ENCODE data around the gene MIPEP. TPM values are rescaled to one million over a fixed set of nuclear protein-coding genes. Genes with fewer than 3 reads are reported as not detected.

Gene MIPEP
- polyA plus RNA-seq, 1 donor (not counting 4 experiments of a cell fraction or from before 2014, with no cell fraction given): 35.0 TPM

GRCh38 chr13:23770973-23771372, 118.2 kb downstream of the MIPEP start:
- Histone ChIP-seq H4K20me1 (ENCODE audit: control insufficient read depth, extremely low read depth, insufficient read depth, low read length) (no peaks in the 10 kb centered on the region), H3K79me2 (ENCODE audit: control insufficient read depth, insufficient read depth, low read length) (no peaks in the 10 kb centered on the region), H3K9me3 (ENCODE audit: control insufficient read depth, low read depth, low read length) (no peaks in the 10 kb centered on the region), H3K27me3 (ENCODE audit: control insufficient read depth, extremely low read depth, insufficient read depth, low read length) (no peaks in the 10 kb centered on the region), H3K9ac (ENCODE audit: control insufficient read depth, extremely low read depth, insufficient read depth, low read length) (peak overlapping the region; percentile 14), H3K4me3 (ENCODE audit: control insufficient read depth in 2 of 3, extremely low read depth in 1 of 3, insufficient read depth in 2 of 3, low read depth in 1 of 3, low read length in 3 of 3) (no peak overlapping the region), H3K4me2 (ENCODE audit: control insufficient read depth, extremely low read depth, insufficient read depth, low read depth, low read length) (peak overlapping the region; percentile 87), H3K36me3 (ENCODE audit: control insufficient read depth in 2 of 2, extremely low read depth in 1 of 2, insufficient read depth in 2 of 2, low read length in 2 of 2) (no peaks in the 10 kb centered on the region), H2AFZ (ENCODE audit: control insufficient read depth, low read length) (no peak overlapping the region), H3K4me1 (ENCODE audit: control insufficient read depth, extremely low read depth, insufficient read depth, low read length) (peaks cover 28% of the 10 kb centered on the region), H3K9me1 (ENCODE audit: control insufficient read depth, extremely low read depth, insufficient read depth, low read length) (no peaks in the 10 kb centered on the region), H3K27ac (ENCODE audit: control insufficient read depth, insufficient read depth, low read length) (peak overlapping the region; percentile 90)
- no peak for FAIRE-seq
- dilution Hi-C loops (cut with MboI; ENCODE audit: extremely low pct_ligation_motif_present, low sequenced_read_pairs): no loop called here
- TF ChIP-seq EZH2 (IDR thresholded peaks at IDR 0.05; ENCODE audit: low read length): no peak
- no peak for TF ChIP-seq CTCF (optimal IDR thresholded peaks at IDR 0.05 in 1 of 3, IDR thresholded peaks at IDR 0.05 in 1 of 3, conservative IDR thresholded peaks at IDR 0.05 in 1 of 3; ENCODE audit: extremely low read depth in 1 of 3, insufficient read depth in 2 of 3, low read length in 3 of 3)
- no peak for DNase-seq (ENCODE audit: low read depth, low spot score)

- dilution Hi-C loops (cut with MboI; ENCODE audit: extremely low pct_ligation_motif_present, low sequenced_read_pairs): no loop called here
- Histone ChIP-seq H4K20me1 (ENCODE audit: control insufficient read depth, extremely low read depth, insufficient read depth, low read length) (no peaks in the 10 kb centered on the region), H3K4me3 (ENCODE audit: control insufficient read depth in 2 of 3, extremely low read depth in 1 of 3, insufficient read depth in 2 of 3, low read depth in 1 of 3, low read length in 3 of 3) (no peak overlapping the region), H3K27me3 (ENCODE audit: control insufficient read depth, extremely low read depth, insufficient read depth, low read length) (no peaks in the 10 kb centered on the region), H3K4me1 (ENCODE audit: control insufficient read depth, extremely low read depth, insufficient read depth, low read length) (peaks cover 28% of the 10 kb centered on the region), H3K36me3 (ENCODE audit: control insufficient read depth in 2 of 2, extremely low read depth in 1 of 2, insufficient read depth in 2 of 2, low read length in 2 of 2) (peaks cover 0 to 1% of the 10 kb centered on the region in 2 experiments), H3K79me2 (ENCODE audit: control insufficient read depth, insufficient read depth, low read length) (no peaks in the 10 kb centered on the region), H3K9me1 (ENCODE audit: control insufficient read depth, extremely low read depth, insufficient read depth, low read length) (no peaks in the 10 kb centered on the region), H3K27ac (ENCODE audit: control insufficient read depth, insufficient read depth, low read length) (no peak overlapping the region), H3K9ac (ENCODE audit: control insufficient read depth, extremely low read depth, insufficient read depth, low read length) (no peak overlapping the region), H3K9me3 (ENCODE audit: control insufficient read depth, low read depth, low read length) (no peaks in the 10 kb centered on the region), H2AFZ (ENCODE audit: control insufficient read depth, low read length) (no peak overlapping the region), H3K4me2 (ENCODE audit: control insufficient read depth, extremely low read depth, insufficient read depth, low read depth, low read length) (peak overlapping the region; percentile 87)
- no peak for TF ChIP-seq CTCF (optimal IDR thresholded peaks at IDR 0.05 in 1 of 3, IDR thresholded peaks at IDR 0.05 in 1 of 3, conservative IDR thresholded peaks at IDR 0.05 in 1 of 3; ENCODE audit: extremely low read depth in 1 of 3, insufficient read depth in 2 of 3, low read length in 3 of 3)
- no peak for TF ChIP-seq EZH2 (IDR thresholded peaks at IDR 0.05; ENCODE audit: low read length)
- no peak for DNase-seq (ENCODE audit: low read depth, low spot score)
- FAIRE-seq: no peak
Measured at GRCh38 chr13:23770428-23770827, 118.8 kb downstream of the MIPEP start.
